GM19193 (cell line): Measurements from ENCODE around the gene DCLK1.

Experiments
- POLR2A ChIP-seq: IDR thresholded peaks from 4 replicates; pipeline ENCODE4 v1.6.1; 2011; ENCODE audit not compliant: insufficient read depth, insufficient read length; ENCODE audit errors: extremely low read depth

DCLK1 gene

DNA sequence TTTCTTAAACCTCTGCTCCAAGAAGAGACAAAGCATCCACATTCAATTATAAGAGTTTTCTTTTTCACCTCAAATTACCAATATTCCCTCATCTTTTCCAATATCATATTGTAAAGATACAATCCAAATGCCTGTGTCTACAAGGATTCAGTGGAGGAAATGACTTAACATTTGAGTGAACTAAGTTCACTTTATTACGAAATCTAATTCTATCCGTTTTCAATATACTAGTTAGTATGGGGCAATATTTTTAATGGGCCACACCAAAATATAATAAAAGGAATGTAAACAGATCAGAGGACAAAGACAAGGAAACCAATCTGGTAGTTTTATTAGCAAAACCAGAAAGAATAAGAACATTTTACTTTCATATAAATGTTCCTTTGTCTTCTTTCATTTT, 136.0 kb downstream of the DCLK1 start:
- TF ChIP-seq POLR2A: no peak

DNA sequence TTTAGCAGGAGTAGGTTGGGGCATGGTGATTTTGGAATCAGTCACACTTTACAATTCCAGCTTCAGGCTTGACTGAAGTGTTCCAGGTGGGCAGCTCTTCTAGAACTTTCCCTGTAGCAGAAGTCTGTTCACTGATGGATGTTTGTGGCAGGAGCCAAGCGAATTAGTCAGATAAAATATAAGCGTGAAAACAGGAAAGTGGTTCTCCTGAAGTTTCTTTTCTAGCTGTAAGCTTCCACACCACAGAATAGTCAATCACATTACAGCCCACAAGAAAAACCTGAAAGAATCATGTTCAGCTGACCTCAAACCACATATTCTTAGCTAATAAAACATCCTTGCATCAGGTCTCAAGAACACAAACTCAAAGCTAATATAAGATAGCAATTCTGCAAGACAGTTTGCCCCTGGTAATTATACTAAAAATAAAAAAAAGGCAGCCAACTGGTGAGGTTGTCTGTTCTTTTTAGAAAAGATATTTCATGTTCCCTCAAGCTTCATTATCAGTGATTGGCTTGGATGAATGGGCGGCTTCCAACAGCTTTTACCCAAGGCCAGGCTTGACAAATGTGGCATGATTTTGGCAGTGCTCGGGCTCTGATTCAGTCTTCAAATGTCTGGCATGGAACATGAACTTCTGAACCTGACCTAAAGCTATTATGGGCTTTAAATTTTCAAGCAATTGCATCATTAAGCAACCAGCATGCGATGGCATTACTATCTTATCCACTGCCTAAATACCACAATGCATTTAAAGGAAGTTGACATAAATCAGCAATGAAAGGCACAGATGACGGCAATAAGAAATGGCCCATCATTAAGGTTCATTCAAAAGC, 136.8 kb downstream of the DCLK1 start:
- no peak for TF ChIP-seq POLR2A

DNA sequence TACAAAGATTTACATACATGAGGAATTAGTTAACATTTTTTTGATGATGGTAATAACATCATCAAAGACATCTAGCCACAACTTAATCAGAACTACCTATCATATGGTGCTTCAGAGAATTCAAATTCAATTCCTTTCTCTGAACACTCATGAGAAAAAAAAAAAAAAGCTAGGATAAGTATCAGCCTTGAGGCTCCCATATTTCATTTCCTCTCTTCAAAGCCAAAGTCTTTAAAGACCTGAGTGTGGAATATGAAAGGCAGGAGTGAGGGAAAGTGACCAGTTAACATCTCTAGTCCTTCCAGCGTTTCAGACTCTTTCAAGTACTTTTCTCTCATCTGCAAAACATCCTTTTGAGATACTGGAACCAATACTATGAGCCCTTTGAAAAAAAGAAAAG, 137.5 kb downstream of the DCLK1 start:
- TF ChIP-seq POLR2A: no peak

DNA sequence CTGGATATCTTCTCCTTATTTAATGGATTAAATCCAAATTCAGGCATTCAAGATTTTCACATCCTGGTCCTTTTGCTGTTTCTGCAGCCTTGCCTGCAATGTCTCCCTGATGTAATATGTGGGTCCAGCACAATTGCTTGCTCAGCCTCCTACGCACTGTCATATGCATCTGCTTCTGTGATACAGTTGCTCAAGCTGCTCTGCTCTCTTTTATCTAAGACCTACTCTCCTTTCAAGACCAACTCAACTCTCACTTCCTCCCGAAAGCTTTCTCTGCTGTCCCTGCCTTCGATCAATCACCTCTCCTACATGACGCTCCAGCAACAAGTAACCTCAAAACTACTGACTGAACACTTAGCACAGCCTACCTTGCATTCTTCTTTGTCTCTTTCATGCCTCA, 138.2 kb downstream of the DCLK1 start:
- no peak for TF ChIP-seq POLR2A

DNA sequence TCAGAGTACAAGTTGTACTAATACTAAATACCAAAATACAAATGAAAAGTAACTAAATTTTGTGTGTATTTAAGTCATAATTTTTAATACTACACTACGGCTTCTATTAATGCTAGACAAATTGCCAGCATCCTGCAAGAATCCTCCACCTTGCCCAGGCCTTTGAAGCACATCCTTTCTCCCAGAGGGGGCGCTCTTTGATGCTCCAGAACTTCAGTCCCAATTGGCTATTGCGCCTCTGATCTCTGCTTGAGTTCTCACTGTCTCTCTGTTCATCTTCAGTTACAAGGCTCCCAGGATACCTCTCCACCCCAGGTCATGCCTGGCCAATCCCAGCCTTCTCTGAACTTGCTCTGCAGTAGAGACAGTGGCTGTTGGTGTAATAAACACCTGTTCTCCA, 141.0 kb downstream of the DCLK1 start:
- no peak for TF ChIP-seq POLR2A

DNA sequence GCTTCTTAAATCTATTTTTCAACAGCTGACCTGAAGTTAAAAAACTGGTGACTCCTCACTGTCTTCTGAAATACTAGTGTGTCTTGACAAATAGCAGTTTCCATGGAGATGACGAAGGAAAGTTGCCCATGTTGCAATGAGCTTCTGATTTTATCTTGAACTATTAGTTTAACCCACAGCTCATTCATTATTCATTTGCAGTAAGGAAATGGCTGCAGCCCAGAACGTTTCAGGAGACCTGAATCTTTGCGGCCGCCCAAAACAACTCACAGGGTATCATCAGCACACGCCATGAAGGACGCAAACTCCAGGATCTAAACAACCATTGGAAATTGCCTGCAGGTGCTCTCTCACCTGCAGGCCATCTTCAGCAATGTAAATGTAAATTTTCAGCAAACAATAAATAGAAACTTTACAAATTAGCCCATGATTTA, 142.5 kb downstream of the DCLK1 start:
- no peak for TF ChIP-seq POLR2A

DNA sequence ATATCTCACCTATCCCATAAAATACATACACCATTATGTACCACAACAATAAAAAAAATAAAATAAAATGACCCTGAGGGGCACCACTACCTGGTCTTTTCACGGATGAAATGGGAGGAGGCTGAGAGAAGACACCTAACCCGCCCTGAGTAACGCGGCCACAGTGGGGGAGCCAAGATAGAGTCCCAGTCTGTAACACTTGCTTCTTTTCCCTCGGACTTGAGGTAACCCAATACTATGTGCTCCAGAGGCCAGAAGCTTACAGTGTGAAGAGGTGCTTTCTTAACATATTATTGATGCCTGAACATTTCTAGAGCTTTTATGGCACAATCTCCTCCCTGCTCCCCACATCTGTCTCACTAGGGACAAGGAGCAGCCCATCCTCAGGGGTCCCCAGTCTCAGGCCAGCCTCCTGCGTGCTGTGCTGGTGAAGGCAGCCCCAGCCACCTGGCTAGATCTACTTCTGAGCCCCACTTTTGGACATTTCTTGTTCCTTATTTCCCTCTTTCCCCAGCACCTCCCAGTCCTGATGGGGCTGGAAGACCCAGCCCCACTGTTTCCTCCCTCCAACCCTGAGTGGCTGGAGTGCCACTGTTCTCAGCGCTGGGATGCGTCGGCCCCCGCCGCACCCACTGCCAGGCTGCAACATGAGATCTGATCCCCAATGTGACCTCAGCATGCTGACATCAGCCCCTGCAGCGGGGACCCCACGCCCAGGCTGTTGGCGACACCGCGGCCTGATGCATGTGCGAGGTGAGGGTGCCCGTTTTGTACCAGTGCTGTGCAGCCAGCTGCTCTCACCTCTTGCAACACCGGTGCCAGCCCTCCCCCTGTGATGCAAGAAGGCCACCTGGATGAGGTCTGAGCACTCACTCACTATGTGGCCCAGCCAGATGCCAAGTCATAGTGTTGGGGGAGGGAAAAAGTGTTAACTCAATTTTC, 143.3 kb downstream of the DCLK1 start:
- no peak for TF ChIP-seq POLR2A

DNA sequence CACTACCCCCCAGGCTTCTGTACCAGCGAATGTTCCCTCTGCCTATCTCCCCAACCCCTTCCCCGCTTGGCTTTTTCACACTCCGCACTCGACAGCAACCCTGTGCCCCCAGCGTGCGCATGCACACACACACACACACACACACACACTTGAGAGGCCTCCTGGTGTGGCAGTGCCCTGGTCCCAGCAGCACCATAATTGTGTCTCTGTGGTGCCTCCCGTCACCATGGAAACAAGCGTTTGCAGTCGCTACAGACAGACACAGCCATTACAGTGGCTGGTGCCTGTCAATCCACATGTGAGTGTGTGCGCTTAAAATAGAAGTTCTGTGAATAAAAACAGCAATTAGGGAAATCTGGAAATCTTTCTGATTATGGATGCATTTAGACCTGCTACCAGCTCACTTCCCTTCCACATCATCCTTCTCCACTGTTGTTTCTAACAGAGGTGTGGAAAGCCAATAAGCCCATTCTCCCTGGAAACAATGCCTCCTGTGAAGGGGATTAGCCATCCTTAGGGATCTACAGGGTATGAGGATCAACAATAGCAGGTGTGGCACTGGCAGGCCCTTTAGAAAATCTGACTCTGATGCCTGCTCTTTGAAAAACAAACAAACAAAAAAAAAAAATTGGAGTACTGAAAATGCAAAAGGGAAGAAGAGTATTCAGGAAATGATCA, 146.3 kb downstream of the DCLK1 start:
- TF ChIP-seq POLR2A: no peak

DNA sequence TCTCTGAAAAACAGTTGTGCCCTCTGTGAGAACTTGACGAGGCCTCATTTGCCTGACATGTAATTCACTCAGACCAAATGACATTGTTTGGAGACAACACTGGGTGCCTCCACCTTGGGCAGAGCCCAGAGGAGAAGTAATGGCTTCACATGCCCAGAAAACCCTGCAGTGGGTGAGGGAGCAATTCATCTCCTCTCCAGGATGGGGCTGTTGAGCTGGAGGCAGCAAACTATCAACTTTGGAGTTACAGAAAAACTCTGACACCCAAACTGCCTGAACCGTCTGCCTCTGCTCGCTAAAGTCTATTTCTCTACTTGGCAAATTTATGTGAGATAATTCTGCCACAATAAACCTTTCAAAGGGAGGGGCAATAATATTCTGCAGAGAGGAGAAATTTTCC, 146.9 kb downstream of the DCLK1 start:
- TF ChIP-seq POLR2A: no peak

DNA sequence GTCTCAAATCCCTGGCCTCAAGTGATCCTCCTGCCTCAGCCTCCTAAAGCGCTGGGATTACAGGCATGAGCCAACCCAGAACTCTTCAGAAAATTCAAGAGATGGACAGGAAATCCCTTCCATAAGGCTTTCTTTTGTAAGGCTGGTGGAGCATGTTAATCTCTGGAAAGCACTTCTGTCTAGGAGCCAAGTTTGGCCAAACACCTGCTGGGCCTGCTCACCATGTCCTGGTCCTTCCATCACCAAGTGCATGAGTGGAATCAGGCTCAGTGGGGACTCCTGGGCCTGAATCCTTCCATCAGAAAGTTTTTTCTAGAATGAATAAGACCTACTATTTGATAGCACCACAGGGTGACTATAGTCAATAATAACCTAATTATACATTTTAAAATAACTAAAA, 148.0 kb downstream of the DCLK1 start:
- TF ChIP-seq POLR2A: no peak

DNA sequence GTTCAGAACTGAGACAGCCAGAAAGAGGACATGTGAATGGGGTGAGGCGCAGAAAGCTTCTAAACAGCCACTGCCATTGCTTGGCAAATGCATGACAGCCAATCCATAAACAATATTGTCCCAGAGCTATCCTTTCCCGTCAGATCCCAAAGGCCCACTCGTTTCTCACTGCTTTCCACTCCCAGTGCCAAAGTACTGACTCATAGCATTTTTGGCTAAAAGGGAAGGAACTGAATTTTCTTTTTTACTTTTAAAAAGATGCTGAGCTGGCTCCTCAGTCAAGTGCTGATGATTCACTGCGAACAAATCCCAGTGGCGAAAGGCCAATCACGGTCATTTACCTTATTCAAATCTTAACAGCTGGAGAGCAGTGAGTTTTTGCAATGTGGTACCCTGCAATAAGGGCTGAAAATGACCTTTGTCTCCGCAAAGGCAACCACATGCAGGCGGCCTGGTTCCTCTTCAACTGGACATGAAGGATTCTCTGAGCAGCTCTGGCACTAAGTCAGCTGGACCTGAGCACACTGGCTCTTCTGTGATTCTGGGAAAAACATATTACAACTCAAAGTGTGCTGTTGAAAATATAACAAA, 151.7 kb downstream of the DCLK1 start:
- TF ChIP-seq POLR2A: no peak

DNA sequence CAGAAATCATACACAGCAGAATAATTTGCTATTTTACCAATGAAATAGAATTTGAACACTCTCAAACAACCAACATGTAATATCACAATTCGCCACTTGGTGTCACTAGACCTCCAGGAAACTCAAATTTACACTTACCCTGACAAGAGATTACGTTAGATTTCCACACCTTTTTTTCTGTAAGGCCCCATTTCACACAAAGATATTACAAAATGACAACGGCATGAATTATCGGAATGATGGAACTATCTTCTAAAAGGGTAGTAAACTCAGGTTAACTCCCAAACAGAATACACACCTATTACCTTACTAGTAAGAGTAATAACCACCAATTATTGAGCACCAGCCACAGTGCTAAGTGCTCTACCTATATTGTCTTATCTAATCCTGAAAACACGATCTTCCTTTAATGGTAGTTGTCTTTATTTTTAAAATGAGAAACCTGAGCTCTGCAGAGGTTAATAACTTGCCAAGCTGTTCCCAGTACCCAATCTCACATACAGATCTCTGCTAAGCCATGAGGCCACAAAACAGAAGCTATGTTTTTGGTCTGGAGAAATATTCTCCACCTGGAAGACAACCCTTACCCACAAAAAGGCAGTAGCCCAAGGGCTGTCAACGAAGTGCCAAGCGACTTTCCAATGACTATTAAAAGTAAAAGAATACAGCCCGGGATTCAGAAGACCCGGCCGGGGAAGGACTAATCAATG, 152.4 kb downstream of the DCLK1 start:
- no peak for TF ChIP-seq POLR2A

DNA sequence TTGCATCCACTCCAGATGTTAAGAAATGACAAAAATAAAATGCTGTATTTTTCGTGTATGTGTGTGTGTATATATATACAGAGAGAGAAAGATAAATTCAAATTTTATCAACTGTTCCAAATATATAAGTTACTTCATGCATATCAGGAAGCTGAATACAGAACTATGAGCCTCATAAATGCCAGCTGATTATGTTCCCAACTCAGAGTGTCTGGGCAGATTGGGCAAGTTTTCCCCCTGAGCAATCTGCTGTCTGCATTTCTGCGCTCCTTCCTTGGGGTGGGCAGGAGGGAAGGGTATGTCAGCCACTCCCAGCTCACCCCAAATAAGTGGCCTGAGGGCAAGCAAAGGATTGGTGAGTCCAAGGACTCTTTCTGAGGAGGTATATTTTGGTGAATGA, 154.1 kb downstream of the DCLK1 start:
- TF ChIP-seq POLR2A: no peak

DNA sequence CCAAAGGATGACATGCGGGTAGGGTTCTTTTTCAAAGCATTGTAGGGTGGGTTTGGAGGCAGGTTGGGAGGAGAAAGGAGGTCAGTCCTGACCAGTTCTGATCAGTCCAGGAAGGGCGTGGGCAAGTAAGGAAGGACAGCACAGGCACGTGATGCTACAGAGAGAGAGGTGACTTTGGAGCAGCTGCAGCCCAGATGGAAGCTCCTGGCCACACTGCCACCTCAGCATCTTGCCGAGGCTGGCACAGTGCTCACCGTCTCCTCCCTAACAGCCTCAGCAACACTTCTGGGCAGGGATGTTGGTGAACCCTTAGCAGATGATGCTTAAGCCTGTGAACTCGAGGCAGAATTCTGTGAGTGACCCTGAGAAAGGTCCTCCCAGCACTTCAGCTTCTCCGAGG, 155.1 kb downstream of the DCLK1 start:
- TF ChIP-seq POLR2A: no peak
